ENCODE data around the gene PRKX. TPM values are rescaled to one million over a fixed set of nuclear protein-coding genes. Genes with fewer than 3 reads are reported as not detected.
"Not testable (repeated sequence)": the region's sequence is repeated elsewhere in the genome, so short reads cannot be mapped to it uniquely, and the experiment has no call there.

Gene PRKX
- total and polyA plus RNA-seq, 2 of the 4 experiments (the other 2 are of a cell fraction), result 7.2 to 14.9 TPM

GRCh38 chrX:3736536-3736935, 23.1 kb upstream of the PRKX start:
- H4K91ac ChIP-seq (ENCODE audit: insufficient read depth, low read depth, low read length); POLR2A ChIA-PET (ENCODE audit: unreplicated experiment); H3K56ac ChIP-seq (ENCODE audit: extremely low read depth, insufficient read depth, low read length); H2AK9ac ChIP-seq (replicated peaks; ENCODE audit: low read depth, low read length, poor library complexity); H2BK5ac ChIP-seq (ENCODE audit: low read depth, low read length, poor library complexity, severe bottlenecking); H3K9me1 ChIP-seq (ENCODE audit: insufficient read depth, low read length); H3K27me3 ChIP-seq (ENCODE audit: control insufficient read depth, insufficient read depth, low read length); dilution Hi-C loops (cut with HindIII; ENCODE audit: low sequenced_read_pairs, unreplicated experiment); H2AFZ ChIP-seq (replicated peaks; ENCODE audit: low read length, poor library complexity); H3K4me2 ChIP-seq (ENCODE audit: low read depth, low read length); H3K4ac ChIP-seq (ENCODE audit: low read depth, low read length); ATAC-seq (ENCODE audit: low read depth); H3K4me1 ChIP-seq (ENCODE audit: control insufficient read depth, insufficient read depth, low read length); H4K8ac ChIP-seq (ENCODE audit: low read depth in 2 of 2, low read length in 2 of 2); H2BK15ac ChIP-seq (ENCODE audit: low read depth, low read length); H3K18ac ChIP-seq (ENCODE audit: low read depth, low read length); H3K9ac ChIP-seq (ENCODE audit: low read depth, low read length); H4K20me1 ChIP-seq (ENCODE audit: insufficient read depth, low read length); H3K27ac ChIP-seq (ENCODE audit: insufficient read depth, low read length); intact Hi-C loops (cut with micrococcal nuclease); in situ Hi-C loops (cut with MboI; ENCODE audit: low sequenced_read_pairs); H2BK120ac ChIP-seq (ENCODE audit: low read depth, low read length); H3K4me3 ChIP-seq (ENCODE audit: insufficient read depth, low read depth, low read length); BruUV-seq (replicated peaks); DNase-seq; H4K5ac ChIP-seq (ENCODE audit: low read depth, low read length); H2AK5ac ChIP-seq (ENCODE audit: low read depth, low read length); H3K14ac ChIP-seq (replicated peaks; ENCODE audit: low read depth, low read length); H3K79me1 ChIP-seq (ENCODE audit: low read depth in 1 of 2, low read length in 2 of 2); H3K36me3 ChIP-seq (ENCODE audit: control insufficient read depth, insufficient read depth, low read length); CTCF ChIA-PET; H3K9me3 ChIP-seq (ENCODE audit: control insufficient read depth, insufficient read depth, low read length); H2BK20ac ChIP-seq (ENCODE audit: low read depth, low read length); H3K23ac ChIP-seq (ENCODE audit: low read depth, low read length): not testable (repeated sequence)
- WGBS, 2 experiments (ENCODE audit: extremely low coverage in 2 of 2, insufficient read length in 1 of 2), result no CpG with 5 or more reads among the region's 11 CpGs

- H3K9ac ChIP-seq (ENCODE audit: low read depth, low read length); H2AK5ac ChIP-seq (ENCODE audit: low read depth, low read length); H2BK120ac ChIP-seq (ENCODE audit: low read depth, low read length); POLR2A ChIA-PET (ENCODE audit: unreplicated experiment); in situ Hi-C loops (cut with MboI; ENCODE audit: low sequenced_read_pairs); H3K18ac ChIP-seq (ENCODE audit: low read depth, low read length); BruUV-seq (replicated peaks); H2AFZ ChIP-seq (replicated peaks; ENCODE audit: low read length, poor library complexity); H3K4ac ChIP-seq (ENCODE audit: low read depth, low read length); H4K20me1 ChIP-seq (ENCODE audit: insufficient read depth, low read length); H2BK5ac ChIP-seq (ENCODE audit: low read depth, low read length, poor library complexity, severe bottlenecking); H3K56ac ChIP-seq (ENCODE audit: extremely low read depth, insufficient read depth, low read length); H4K8ac ChIP-seq (ENCODE audit: low read depth in 2 of 2, low read length in 2 of 2); dilution Hi-C loops (cut with HindIII; ENCODE audit: low sequenced_read_pairs, unreplicated experiment); H3K27me3 ChIP-seq (ENCODE audit: control insufficient read depth, insufficient read depth, low read length); H3K79me1 ChIP-seq (ENCODE audit: low read depth in 1 of 2, low read length in 2 of 2); H3K36me3 ChIP-seq (ENCODE audit: control insufficient read depth, insufficient read depth, low read length); H4K91ac ChIP-seq (ENCODE audit: insufficient read depth, low read depth, low read length); H4K5ac ChIP-seq (ENCODE audit: low read depth, low read length); H3K27ac ChIP-seq (ENCODE audit: insufficient read depth, low read length); H3K4me2 ChIP-seq (ENCODE audit: low read depth, low read length); H3K9me3 ChIP-seq (ENCODE audit: control insufficient read depth, insufficient read depth, low read length); CTCF ChIA-PET; H2BK20ac ChIP-seq (ENCODE audit: low read depth, low read length); H2AK9ac ChIP-seq (replicated peaks; ENCODE audit: low read depth, low read length, poor library complexity); ATAC-seq (ENCODE audit: low read depth); H3K9me1 ChIP-seq (ENCODE audit: insufficient read depth, low read length); H3K23ac ChIP-seq (ENCODE audit: low read depth, low read length); H3K4me3 ChIP-seq (ENCODE audit: insufficient read depth, low read depth, low read length); DNase-seq; H2BK15ac ChIP-seq (ENCODE audit: low read depth, low read length); intact Hi-C loops (cut with micrococcal nuclease); H3K14ac ChIP-seq (replicated peaks; ENCODE audit: low read depth, low read length); H3K4me1 ChIP-seq (ENCODE audit: control insufficient read depth, insufficient read depth, low read length): not testable (repeated sequence)
- 49% methylated on average over 2 of the region's 6 CpGs; no CpG with 5 or more reads in 1 of the 2 experiments for WGBS, 2 experiments (ENCODE audit: extremely low coverage in 2 of 2, insufficient read length in 1 of 2)
Measured at GRCh38 chrX:3735891-3736290, 22.4 kb upstream of the PRKX start.
